Measurements from ENCODE around the gene KIF12.

DNA sequence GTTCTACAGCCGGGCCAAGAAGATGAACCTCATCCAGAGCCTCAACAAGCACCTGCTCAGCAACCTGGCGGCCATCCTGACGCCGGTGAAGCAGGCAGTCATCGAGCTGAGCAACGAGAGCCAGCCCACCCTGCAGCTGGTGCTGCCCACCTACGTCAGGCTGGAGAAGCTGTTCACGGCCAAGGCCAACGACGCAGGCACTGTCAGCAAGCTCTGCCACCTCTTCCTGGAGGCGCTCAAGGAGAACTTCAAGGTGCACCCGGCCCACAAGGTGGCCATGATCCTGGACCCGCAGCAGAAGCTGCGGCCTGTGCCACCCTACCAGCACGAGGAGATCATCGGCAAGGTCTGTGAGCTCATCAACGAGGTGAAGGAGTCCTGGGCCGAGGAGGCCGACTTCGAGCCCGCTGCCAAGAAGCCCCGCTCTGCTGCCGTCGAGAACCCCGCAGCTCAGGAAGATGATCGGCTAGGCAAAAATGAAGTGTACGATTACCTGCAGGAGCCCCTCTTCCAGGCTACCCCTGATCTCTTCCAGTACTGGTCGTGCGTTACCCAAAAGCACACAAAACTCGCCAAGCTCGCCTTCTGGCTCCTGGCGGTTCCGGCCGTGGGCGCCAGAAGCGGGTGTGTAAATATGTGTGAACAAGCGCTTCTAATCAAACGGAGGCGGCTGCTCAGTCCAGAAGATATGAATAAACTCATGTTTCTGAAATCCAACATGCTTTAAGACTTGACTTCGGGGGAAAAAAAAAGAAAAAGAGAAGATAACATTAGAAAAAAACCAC is 49.5 kb downstream of the KIF12 start:
- TF ChIP-seq, protein P1, sequence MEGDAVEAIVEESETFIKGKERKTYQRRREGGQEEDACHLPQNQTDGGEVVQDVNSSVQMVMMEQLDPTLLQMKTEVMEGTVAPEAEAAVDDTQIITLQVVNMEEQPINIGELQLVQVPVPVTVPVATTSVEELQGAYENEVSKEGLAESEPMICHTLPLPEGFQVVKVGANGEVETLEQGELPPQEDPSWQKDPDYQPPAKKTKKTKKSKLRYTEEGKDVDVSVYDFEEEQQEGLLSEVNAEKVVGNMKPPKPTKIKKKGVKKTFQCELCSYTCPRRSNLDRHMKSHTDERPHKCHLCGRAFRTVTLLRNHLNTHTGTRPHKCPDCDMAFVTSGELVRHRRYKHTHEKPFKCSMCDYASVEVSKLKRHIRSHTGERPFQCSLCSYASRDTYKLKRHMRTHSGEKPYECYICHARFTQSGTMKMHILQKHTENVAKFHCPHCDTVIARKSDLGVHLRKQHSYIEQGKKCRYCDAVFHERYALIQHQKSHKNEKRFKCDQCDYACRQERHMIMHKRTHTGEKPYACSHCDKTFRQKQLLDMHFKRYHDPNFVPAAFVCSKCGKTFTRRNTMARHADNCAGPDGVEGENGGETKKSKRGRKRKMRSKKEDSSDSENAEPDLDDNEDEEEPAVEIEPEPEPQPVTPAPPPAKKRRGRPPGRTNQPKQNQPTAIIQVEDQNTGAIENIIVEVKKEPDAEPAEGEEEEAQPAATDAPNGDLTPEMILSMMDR (conservative IDR thresholded peaks at IDR 0.05 in 1 of 2, IDR thresholded peaks at IDR 0.05 in 1 of 2; ENCODE audit: extremely low read depth in 1 of 2, insufficient read depth in 1 of 2, low read depth in 1 of 2, low read length in 2 of 2), result no peak
- TF ChIP-seq EZH2 (IDR thresholded peaks at IDR 0.05; ENCODE audit: borderline replicate concordance, low read length), result no peak

Measured in mammary epithelial cell (primary cell).